A549 (cell line): ENCODE results near the gene NFYC.

Source experiments
- CTCF ChIP-seq: fragments of >200 bp; sonication (Bioruptor Twin); formaldehyde crosslinking; IDR thresholded peaks from 3 replicates; pipeline ENCODE4 v1.5.1; 2016
- ELK1 ChIP-seq: fragments of 150-350 bp; IDR thresholded peaks from 2 replicates; pipeline ENCODE4 v1.6.1; 2014; ENCODE audit warnings: low read depth, mild to moderate bottlenecking, low read length
- HOXA7 ChIP-seq: fragments of 250-450 bp; sonication (Bioruptor Pico); IDR thresholded peaks from 2 replicates; pipeline ENCODE4 v1.5.0; 2020; ENCODE audit warnings: mild to moderate bottlenecking, moderate library complexity
- RFX5 ChIP-seq: fragments of 450-650 bp; IDR thresholded peaks from 2 replicates; pipeline ENCODE4 v1.7.1; 2014; ENCODE audit warnings: antibody characterized with exemption, mild to moderate bottlenecking, moderate library complexity

- TF ChIP-seq CTCF (no peak), HOXA7 (CRISPR knock-in tag) (no peak), RFX5 (no peak), ELK1 (no peak)
These were observed 116.5 kb downstream of the NFYC start for GRCh38 chr1:40808002-40808401.
